HG03460 (cell line): ENCODE data around the gene SKAP2.

Experiments used
- ATAC-seq: cut with Tn5 transposase; IDR thresholded peaks from one replicate; pipeline ENCODE4 v1.9.1; 2021; ENCODE audit not compliant: unreplicated experiment

SKAP2 gene

GRCh38 chr7:26668821-26669220, 195.6 kb downstream of the SKAP2 start:
- no peak for ATAC-seq

GRCh38 chr7:26667514-26668133, 196.8 kb downstream of the SKAP2 start:
- no peak for ATAC-seq

GRCh38 chr7:26664735-26665416, 199.5 kb downstream of the SKAP2 start:
- ATAC-seq: no peak

- ATAC-seq: no peak
Measured at GRCh38 chr7:26664274-26664673, 200.1 kb downstream of the SKAP2 start.

- ATAC-seq: no peak
Measured at GRCh38 chr7:26663874-26664273, 200.5 kb downstream of the SKAP2 start.

GRCh38 chr7:26662646-26663045, 201.7 kb downstream of the SKAP2 start:
- ATAC-seq: no peak

- ATAC-seq: no peak
Measured at GRCh38 chr7:26659121-26659520, 205.3 kb downstream of the SKAP2 start.

- ATAC-seq: no peak
Measured at GRCh38 chr7:26658389-26659084, 205.9 kb downstream of the SKAP2 start.

GRCh38 chr7:26657686-26658388, 206.6 kb downstream of the SKAP2 start:
- ATAC-seq: no peak

- no peak for ATAC-seq
Measured at GRCh38 chr7:26657206-26657641, 207.2 kb downstream of the SKAP2 start.

- no peak for ATAC-seq
Measured at GRCh38 chr7:26656735-26657134, 207.7 kb downstream of the SKAP2 start.

GRCh38 chr7:26655781-26656180, 208.6 kb downstream of the SKAP2 start:
- no peak for ATAC-seq

GRCh38 chr7:26653430-26654399, 210.7 kb downstream of the SKAP2 start:
- no peak for ATAC-seq

GRCh38 chr7:26652401-26653100, 211.8 kb downstream of the SKAP2 start:
- no peak for ATAC-seq

GRCh38 chr7:26650103-26650502, 214.3 kb downstream of the SKAP2 start:
- no peak for ATAC-seq

- ATAC-seq: no peak
Measured at GRCh38 chr7:26649388-26649787, 215.0 kb downstream of the SKAP2 start.

- no peak for ATAC-seq
Measured at GRCh38 chr7:26648554-26648953, 215.8 kb downstream of the SKAP2 start.

GRCh38 chr7:26646336-26647048, 217.9 kb downstream of the SKAP2 start:
- no peak for ATAC-seq

- ATAC-seq: no peak
Measured at GRCh38 chr7:26645121-26645520, 219.3 kb downstream of the SKAP2 start.
